Endodermal cell (in vitro differentiated cells): ENCODE results near the gene SORL1. TPM values are rescaled to one million over a fixed set of nuclear protein-coding genes. Genes with fewer than 3 reads are reported as not detected.
A peak's percentile ranks its signal among the peaks of the same experiment; 100 is the strongest.

Experiments
- DNase-seq: peaks from one replicate; pipeline ENCODE4 v3.0.0-alpha.2; 2017
- H3K27ac ChIP-seq: 2 replicates; pipeline ENCODE4 v1.5.1; 2013; ENCODE audit warnings: mild to moderate bottlenecking, low read depth, low read length, moderate library complexity
- H3K27me3 ChIP-seq: 2 replicates; pipeline ENCODE4 v1.6.1; 2013; ENCODE audit warnings: mild to moderate bottlenecking, low read length, moderate library complexity; ENCODE audit not compliant: insufficient read depth, control insufficient read depth, poor library complexity, severe bottlenecking
- H3K36me3 ChIP-seq: 2 replicates; pipeline ENCODE4 v1.7.0; 2013; ENCODE audit warnings: mild to moderate bottlenecking, low read length, moderate library complexity; ENCODE audit not compliant: control insufficient read depth, insufficient read depth
- H3K4me1 ChIP-seq: one replicate; pipeline ENCODE4 v1.7.0; 2013; ENCODE audit warnings: low read length; ENCODE audit not compliant: control insufficient read depth, insufficient read depth
- H3K4me3 ChIP-seq: 2 replicates; pipeline ENCODE4 v1.5.1; 2013; ENCODE audit warnings: mild to moderate bottlenecking, low read length, moderate library complexity
- H3K9ac ChIP-seq: 2 replicates; pipeline ENCODE4 v1.6.1; 2013; ENCODE audit warnings: mild to moderate bottlenecking, low read length, moderate library complexity; ENCODE audit not compliant: poor library complexity, severe bottlenecking; ENCODE audit errors: extremely low read depth
- H3K9me3 ChIP-seq: 2 replicates; pipeline ENCODE4 v1.6.1; 2013; ENCODE audit warnings: mild to moderate bottlenecking, low read length, moderate library complexity; ENCODE audit not compliant: control insufficient read depth
- H3K27ac Mint-ChIP-seq: 2 replicates; pipeline ENCODE4 v1.8.0; 2020; ENCODE audit warnings: mixed read lengths
- H3K27me3 Mint-ChIP-seq: 2 replicates; pipeline ENCODE4 v1.8.0; 2021; ENCODE audit warnings: mild to moderate bottlenecking, mixed read lengths; ENCODE audit not compliant: insufficient read depth
- H3K36me3 Mint-ChIP-seq: 2 replicates; pipeline ENCODE4 v1.8.0; 2020; ENCODE audit warnings: low read depth, mixed read lengths
- H3K4me1 Mint-ChIP-seq: 2 replicates; pipeline ENCODE4 v1.8.0; 2020; ENCODE audit warnings: mixed read lengths
- H3K4me3 Mint-ChIP-seq: 2 replicates; pipeline ENCODE4 v1.8.0; 2020; ENCODE audit warnings: mild to moderate bottlenecking, moderate library complexity, mixed read lengths
- H3K9me3 Mint-ChIP-seq: 2 replicates; pipeline ENCODE4 v1.8.0; 2020; ENCODE audit warnings: mild to moderate bottlenecking, mixed read lengths
- CTCF ChIP-seq: fragments of 200-600 bp; sonication (generic); conservative IDR thresholded peaks from 2 replicates; pipeline ENCODE4 v1.5.0; 2021; ENCODE audit warnings: antibody characterized with exemption, mild to moderate bottlenecking
- WGBS, 2 experiments: methylation state at CpG; one replicate each; pipeline versions ENCODE4 v1.1.5 to v1.1.7; 2013; ENCODE audit warnings: missing lambda C conversion rate in 2 of 2, mixed read lengths in 1 of 2; ENCODE audit not compliant: insufficient coverage in 1 of 2, insufficient read length in 1 of 2; 5-methylcytosine and 5-hydroxymethylcytosine counted together
- total RNA-seq, 2 donors: library from RNA; stranded (reverse); fragmentation: NEBNext Ultra II Directional in 1 of 2; extraction: Animal tissue kit (Norgen Biotek cat#: 25700) in 1 of 2; gene quantifications; 2 replicates in 1 of 2; 3 replicates in 1 of 2; pipeline ENCODE4 v1.2.1, GENCODE V29; 2021

The SORL1 gene
- total RNA-seq, 2 donors from 2014 or later = 56.4 to 57.5 TPM

DNA sequence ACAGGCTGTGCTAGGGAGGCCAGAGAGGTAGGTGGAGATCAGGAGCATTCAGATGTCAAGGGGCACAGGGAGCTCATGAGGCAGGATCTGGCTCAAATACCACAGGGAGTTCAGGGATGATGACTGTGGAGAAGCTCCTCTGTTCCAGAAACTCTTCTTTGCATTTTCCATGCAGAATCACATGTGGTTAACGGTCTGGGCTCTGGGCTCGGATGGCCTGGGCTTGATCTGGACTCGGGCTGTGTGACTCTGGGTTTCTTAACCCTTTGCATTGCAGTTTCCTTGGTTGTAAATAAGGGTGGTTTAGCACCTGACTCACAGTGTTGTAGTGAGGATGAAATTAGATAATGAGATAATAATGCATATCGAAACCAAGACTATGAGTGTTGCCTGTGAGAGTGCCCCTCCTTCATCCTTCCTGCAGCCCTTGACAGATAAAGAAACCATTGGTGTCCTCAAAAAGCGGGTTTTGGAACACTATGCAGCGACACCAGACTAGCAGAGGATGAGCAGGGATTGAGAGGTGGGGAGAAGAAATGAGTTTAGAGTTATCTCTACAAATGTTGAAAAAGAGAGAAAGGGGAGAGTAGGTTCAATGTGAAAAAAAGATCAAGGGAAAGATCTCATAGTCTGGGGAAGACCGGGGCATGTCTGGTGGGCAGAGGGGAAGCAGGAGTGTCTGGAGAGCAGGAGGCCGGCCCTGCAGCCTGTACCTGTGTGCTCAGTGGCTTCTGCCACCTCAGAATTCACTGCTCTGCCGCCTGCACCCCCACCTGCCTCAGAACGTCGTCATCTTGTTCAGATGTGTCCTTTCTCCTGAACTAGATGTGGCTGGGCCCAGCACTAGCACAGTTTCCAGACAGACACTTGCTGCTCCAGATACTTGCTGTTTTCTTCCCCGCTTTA, 198.5 kb downstream of the SORL1 start:
- Histone ChIP-seq H3K27ac (no peak overlapping the region), H3K9me3 (no peaks in the 10 kb centered on the region), H3K4me1 (peaks cover 28% of the 10 kb centered on the region), H3K4me3 (no peak overlapping the region), H3K9ac (no peak overlapping the region), H3K36me3 (no peaks in the 10 kb centered on the region), H3K27me3 (no peaks in the 10 kb centered on the region)
- peaks cover 52% of the 10 kb centered on the region for H3K4me1 Mint-ChIP-seq
- no peak for DNase-seq
- no peak for TF ChIP-seq CTCF
- 91 to 93% methylated on average over 12 of the region's 12 CpGs for WGBS, 2 experiments
- no peak overlapping the region for H3K27ac Mint-ChIP-seq
- no peak overlapping the region for H3K4me3 Mint-ChIP-seq
- H3K9me3 Mint-ChIP-seq = no peaks in the 10 kb centered on the region
- peaks cover 2% of the 10 kb centered on the region for H3K36me3 Mint-ChIP-seq
- H3K27me3 Mint-ChIP-seq = peaks cover 10% of the 10 kb centered on the region

DNA sequence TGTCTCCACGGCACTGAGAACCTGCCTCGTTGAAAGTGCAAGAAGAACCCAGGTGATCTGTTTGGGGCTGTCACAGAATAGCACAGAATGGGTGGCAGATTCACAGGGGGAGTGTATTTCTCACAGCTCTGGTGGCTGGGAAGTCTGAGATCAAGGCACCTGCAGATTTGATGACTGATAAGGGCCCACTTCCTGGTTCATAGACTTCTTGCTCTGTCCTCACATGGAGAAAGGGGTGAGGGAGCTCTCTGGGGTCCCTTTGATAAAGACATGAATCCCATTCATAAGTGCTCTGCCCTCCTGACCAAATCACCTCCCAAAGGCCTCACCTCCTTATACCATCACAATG, 199.1 kb downstream of the SORL1 start:
- Mint-ChIP-seq H3K9me3 (no peaks in the 10 kb centered on the region), H3K4me1 (peaks cover 54% of the 10 kb centered on the region), H3K4me3 (no peak overlapping the region), H3K36me3 (peaks cover 2% of the 10 kb centered on the region), H3K27me3 (peaks cover 10% of the 10 kb centered on the region), H3K27ac (no peak overlapping the region)
- Histone ChIP-seq H3K4me3 (no peak overlapping the region), H3K27me3 (no peaks in the 10 kb centered on the region), H3K27ac (no peak overlapping the region), H3K4me1 (peaks cover 28% of the 10 kb centered on the region), H3K9ac (no peak overlapping the region), H3K9me3 (no peaks in the 10 kb centered on the region), H3K36me3 (no peaks in the 10 kb centered on the region)
- WGBS, 2 experiments = 90 to 100% methylated on average over 2 of the region's 2 CpGs
- DNase-seq = no peak
- TF ChIP-seq CTCF = no peak

DNA sequence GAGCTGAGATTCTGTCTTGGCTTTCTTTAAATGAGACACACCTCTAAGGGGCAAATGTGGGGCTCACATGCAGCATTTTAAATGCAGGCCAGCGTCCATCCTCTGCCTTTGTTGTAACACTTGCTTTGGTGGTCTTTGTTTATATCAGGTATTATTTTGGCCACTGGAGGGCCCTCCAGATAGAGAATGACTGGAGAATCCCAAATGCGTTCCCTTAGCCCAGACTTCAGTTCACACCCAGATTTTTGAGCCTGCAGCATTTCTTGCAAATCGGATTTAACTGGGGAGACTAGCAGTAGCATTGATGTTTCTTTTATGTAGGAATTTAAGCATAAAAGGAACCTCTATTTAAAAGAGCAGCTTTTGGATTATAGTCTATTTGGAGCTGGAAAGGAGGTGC, 200.9 kb downstream of the SORL1 start:
- Mint-ChIP-seq H3K27ac (no peak overlapping the region), H3K4me1 (peaks cover 53% of the 10 kb centered on the region), H3K9me3 (peaks cover 8% of the 10 kb centered on the region), H3K36me3 (peaks cover 5% of the 10 kb centered on the region), H3K4me3 (no peak overlapping the region), H3K27me3 (peaks cover 9% of the 10 kb centered on the region)
- no peak overlapping the region for H3K4me3 ChIP-seq
- WGBS, 2 experiments = 27 to 30% methylated on average over 2 to 3 of the region's 3 CpGs
- no peak overlapping the region for H3K27ac ChIP-seq
- DNase-seq = no peak
- no peak overlapping the region for H3K9ac ChIP-seq
- TF ChIP-seq CTCF = peak; percentile 78
- no peaks in the 10 kb centered on the region for H3K36me3 ChIP-seq
- no peaks in the 10 kb centered on the region for H3K27me3 ChIP-seq
- H3K4me1 ChIP-seq = peaks cover 28% of the 10 kb centered on the region
- H3K9me3 ChIP-seq = peaks cover 9% of the 10 kb centered on the region
